Measurements from ENCODE around the gene PHC2.

Gene PHC2

DNA sequence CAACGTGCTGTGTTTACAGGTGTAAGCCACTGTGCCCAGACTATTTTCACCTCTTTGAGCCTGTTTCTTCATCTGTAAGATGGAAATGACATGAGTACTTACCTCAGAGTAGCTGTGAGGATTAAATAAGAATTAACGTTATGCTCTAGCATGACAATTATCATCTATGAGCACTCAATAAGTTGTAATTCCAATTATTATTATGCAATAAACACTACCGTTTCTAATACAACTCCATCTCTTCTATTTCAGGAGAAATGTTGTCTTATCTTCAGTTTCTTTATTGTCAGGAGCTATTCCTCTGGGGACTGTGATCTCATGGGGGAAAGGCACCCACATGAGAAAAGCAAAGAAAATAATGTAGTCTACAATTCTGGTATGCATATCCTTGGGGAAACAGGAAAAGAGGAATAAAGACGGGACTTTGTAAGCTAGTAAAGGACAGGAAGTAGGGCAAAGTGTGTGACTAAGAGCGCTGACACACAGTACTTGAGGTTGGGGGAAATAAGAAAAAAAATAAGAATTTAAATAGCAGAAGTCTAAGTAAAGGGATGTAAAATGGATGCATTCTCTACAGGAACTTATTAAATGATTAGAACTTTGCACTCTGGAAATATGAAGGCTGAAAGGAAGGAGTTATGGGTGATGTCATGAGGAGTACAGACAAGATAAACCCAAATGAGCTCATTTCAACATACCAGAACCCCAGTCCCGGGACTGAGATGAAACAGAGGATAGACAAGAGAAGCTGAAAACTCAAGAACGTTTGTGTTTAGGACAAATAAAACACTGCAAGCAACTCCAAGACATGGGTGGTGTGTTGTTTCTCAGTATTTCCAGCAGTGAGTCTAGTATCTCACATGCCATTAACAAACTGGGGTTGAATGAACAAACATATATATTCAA lies 9.8 kb downstream of the PHC2 start:
- DNase-seq = no peak

GRCh38 chr1:33418811-33419210 lies 12.1 kb downstream of the PHC2 start:
- DNase-seq = no peak

DNA sequence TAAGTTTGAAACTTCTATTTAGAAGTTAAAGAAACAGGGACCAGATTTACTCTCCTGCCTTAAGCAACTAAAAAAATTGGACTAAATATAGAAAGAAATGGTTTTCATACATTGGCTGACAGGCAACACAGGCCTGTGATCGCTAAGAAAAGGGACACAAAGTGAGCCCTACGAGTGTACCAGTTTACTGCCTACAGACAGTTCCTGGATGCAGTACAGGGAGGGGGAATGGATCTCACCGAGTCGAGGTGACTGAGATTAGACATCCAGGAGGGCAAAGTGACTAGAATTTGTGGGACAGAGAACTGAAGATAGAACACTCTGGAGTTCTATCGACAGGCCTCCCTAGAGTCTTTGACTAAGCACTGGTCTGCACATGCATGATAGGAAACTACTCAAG lies 16.0 kb downstream of the PHC2 start:
- no peak for DNase-seq

- DNase-seq = peak; percentile 58
Observed at GRCh38 chr1:33410091-33410701, 20.7 kb downstream of the PHC2 start.

DNA sequence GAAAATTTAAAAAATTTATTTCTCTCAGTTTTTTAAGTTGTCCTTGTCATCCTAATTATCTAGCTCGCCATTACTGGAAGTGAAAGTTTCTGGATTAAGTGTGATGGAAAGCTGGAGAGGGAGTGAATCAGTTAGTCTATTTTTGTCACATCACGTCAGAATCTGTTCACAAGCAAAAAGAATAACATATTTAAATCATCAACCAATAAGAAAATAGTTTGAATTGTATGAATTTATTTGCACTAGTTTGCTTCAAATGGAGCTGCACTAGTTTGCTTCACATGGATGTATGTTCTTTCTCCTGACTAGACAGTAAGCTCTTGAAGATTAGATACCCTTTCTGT lies 22.8 kb downstream of the PHC2 start:
- DNase-seq = no peak

DNA sequence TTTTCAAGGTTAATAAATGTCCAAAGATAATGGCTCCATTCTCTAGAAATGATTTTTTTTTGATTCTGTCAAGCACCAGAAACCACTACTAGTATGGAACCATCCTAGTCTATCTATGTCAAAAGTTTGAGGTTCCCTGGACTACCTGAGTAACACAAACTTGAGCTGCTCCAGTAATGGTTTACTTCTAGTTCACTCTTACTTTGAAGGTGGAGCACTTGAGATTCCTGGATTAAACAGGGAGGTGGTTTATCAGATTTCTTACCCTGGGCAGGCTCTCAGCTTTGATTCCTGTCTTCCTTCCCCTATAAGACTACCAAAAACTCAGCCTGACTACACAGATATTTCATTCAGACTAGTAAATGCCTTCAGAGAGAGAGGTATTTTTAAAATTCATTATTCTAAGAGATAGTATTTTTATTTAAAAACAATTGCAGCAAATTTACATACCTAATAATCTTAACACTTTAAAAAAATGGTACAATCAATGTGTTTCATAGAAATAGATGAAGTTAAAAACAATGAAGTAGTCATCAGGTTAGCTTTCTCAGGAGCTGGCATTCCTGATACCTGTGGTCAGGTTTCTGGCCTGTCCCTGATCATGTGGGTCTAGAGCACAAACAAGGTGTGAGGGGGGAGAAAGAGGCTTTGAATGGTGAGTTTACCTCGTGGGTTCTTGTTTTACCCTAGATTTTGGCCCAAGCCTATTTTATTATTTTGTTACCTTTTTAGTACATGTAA lies 23.4 kb downstream of the PHC2 start:
- DNase-seq = no peak

- DNase-seq = no peak
Observed at GRCh38 chr1:33402206-33402605, 28.7 kb downstream of the PHC2 start.

GRCh38 chr1:33401471-33401870 lies 29.4 kb downstream of the PHC2 start:
- DNase-seq = no peak

DNA sequence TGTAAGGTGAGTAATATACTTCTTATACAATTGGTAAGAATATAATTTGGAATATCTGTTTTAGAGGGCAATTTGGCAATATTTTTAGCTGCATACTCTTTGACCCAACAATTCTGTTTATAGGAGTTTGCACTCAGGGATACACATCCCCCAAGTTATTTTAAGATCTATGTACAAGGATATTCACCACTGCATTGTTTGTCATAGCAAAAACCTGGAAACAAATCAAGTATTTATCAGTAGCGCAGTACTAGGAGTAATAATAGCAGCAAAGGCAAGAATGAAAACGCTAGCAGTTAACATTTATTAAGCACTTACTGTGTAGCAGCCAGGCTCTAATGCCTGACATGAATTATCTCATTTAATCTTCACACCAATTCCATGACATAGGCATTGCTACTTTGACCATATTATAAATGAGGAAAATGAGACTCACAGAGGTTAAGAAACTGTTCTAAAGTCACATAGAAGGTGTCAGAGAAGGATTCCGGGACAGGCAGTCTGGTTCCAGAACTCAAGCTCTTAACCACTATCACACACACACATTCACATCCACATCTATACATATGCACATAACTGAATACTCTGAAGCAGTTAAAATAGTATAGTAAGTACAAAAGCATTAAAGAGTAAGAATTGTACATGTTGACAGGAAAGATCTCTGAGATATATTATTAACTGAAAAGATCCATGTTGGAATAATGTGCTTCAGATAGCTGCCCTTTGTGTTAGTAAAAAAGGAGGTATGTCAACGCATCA lies 30.6 kb downstream of the PHC2 start:
- DNase-seq = no peak

GRCh38 chr1:33399375-33399774 lies 31.5 kb downstream of the PHC2 start:
- DNase-seq = no peak

GRCh38 chr1:33397994-33398393 lies 32.9 kb downstream of the PHC2 start:
- no peak for DNase-seq

DNA sequence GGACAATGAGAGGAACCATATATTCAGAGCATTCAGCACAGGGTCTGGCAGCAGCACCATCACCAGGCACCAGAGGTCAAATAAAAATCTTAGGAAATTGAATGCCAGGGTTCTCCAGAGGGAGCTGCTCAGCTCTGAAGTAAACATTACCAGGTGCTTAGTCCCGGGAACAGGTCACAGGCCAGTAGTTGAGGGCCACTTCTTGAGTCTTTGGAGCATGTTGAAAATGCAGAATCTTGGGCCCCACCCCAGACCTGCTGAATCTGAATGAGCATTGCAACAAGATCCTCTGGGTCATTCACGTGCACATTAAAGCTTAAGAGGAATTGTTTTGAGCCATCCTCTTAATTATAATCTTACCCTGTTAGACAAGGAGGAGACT lies 33.8 kb downstream of the PHC2 start:
- DNase-seq = no peak

- no peak for DNase-seq
Observed at GRCh38 chr1:33396188-33397124, 34.4 kb downstream of the PHC2 start.

GRCh38 chr1:33394770-33395169 lies 36.1 kb downstream of the PHC2 start:
- DNase-seq = no peak

DNA sequence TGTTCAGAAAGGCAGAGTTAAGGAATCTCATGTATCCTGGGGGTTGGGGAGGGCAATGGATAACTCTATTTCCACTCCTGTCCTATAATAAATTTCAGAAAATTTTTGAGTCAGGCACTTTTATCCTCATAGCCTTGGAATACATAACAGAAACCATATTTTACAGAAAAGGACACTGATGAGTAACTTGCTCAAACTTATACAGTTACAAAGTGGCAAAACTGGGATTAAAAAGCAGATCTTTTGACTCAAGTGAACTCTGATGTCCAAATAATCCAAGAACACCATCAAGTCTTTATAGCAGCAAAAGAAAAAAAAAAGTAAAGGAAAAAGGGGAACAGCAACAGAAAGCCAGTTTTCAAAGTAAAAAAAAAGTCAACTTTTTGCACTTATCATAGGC lies 36.9 kb downstream of the PHC2 start:
- no peak for DNase-seq

DNA sequence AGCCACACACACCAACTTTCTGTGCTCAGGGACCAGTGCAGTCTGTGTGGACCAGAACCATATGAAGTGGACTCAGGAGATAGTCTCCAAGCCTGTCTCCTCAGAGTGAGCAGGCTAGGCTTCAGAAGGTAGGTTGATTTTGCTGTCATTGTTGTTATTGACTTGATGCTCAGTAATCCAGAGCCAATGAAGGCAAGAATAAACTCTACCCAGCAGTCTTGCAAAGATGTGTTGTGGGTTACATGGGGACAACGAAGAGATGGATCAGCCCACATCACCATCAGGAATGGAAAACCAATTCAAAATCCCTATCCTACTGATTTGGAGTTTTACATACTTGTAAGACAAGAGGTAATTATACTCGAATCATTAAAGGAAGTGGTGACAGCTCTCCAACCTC lies 37.4 kb downstream of the PHC2 start:
- DNase-seq = no peak

DNA sequence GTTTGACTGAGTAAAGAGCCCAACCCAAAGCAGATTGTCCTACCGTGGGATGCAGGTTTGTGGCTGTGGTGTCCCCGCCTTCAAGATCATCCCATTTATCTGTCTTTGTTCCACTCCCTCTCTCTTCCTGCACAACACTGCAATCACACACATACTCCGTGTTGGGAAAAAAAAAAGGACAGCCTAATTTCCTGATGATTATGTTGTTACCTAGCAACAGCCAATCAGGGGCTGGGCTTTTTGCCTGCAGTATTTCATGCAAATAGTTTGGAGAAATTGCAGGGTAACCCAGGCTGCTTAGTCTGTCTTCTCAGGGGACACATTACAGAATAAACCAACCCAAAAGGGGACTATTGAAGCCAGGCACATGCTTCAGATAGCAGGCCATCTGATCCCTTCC lies 38.3 kb downstream of the PHC2 start:
- DNase-seq = no peak

DNA sequence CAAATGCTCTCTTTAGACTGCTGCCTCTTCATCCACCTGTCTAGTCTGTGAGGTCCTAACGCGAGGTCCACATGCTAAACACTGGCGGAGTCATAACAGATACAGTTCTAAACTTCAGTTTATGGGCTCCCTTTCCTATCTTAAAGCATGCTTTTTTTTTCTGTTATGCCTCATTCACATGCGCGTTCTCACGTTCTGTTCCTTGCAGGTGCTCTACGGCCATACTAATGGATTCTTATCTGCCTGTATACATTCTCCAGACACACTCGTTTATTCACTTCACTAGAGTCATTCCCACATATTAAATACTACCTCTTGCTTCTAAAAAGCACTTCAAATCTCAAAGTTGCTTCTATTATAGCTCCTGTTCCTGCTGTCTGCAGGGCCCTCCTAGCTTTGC lies 38.7 kb downstream of the PHC2 start:
- no peak for DNase-seq

DNA sequence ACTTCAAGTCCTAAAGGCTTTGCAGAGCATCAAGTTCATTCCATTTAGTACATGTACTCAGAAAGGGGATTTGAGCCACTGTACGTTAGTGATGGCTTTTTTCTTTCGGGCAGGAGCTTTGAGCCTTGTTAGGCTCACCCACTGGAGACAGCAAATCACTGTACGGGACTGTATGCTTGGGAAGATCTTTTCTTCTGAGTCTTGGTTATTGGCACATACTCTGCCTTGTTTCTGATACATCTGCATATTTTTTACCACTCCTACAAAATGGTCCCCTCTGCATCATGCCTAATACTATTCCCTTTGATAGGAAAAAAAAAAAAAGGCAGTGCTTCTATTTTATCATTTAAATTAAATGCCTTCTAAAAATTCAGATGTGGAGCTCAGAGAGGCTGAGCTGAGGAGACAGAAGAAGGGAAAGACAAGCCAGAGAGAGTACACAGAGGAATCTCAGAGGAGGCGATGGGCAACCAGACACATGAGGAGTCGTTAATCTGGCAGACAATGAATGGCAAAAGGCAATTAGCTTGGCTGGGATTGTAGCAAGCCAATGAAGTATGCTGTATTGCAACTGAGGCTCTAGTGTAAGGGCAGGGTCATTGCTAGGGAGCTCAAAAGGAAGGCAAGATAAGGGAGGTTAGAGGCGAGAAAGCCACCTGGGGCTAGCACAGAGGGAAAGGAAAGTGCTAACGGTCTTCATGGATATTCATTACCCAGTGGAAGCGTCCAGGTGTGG lies 39.4 kb downstream of the PHC2 start:
- no peak for DNase-seq

GRCh38 chr1:33390542-33390941 lies 40.4 kb downstream of the PHC2 start:
- DNase-seq = no peak
